Fibroblast of villous mesenchyme (primary cell): ENCODE measurements around the gene NCOA3. TPM values are rescaled to one million over a fixed set of nuclear protein-coding genes. Genes with fewer than 3 reads are reported as not detected.
"Not testable (repeated sequence)": the region's sequence is repeated elsewhere in the genome, so short reads cannot be mapped to it uniquely, and the experiment has no call there.

Source experiments
- DNase-seq: peaks from one replicate; pipeline ENCODE4 v3.0.0-alpha.2; 2010; ENCODE audit warnings: low read depth
- H3K4me3 ChIP-seq: 2 replicates; pipeline ENCODE4 v1.5.1; 2011; ENCODE audit warnings: low read depth, mild to moderate bottlenecking, low read length
- total RNA-seq: library from RNA; depleted of rRNA; stranded (reverse); fragments of >200 nt; gene quantifications from 2 replicates; pipeline ENCODE4 v1.2.3, GENCODE V29; 2012
- TF ChIP-seq, protein P1 (sequence below): IDR thresholded peaks from 2 replicates; pipeline ENCODE4 v1.5.1; 2012; ENCODE audit warnings: low read depth, mild to moderate bottlenecking, low read length; ENCODE audit not compliant: insufficient read depth

NCOA3 gene
- total RNA-seq, 1 donor: 63.0 TPM

DNA sequence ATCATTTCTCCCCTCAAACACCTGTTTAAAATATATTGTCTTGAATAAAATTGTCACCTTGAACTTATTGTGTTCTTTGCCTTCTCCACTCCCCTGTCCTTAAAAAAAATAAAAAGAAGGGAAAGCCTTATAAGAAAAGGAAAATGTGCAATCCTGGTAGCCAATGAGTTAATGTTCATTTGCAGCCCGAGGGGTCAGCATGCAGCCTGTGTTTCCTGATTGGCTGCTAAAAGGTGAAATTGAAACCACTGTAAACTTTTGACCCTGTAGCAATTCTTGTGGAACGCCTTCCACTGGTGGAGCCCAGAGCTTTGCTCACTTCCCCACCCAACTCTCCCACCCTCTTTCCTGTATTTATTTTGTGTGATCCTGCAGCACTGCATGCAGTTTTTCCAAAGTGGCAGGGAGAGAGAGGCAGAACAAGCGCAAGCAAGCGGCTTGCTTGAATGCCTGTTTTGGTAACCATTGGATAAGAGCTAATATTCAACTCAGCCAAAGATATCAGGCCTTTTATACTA is 74.9 kb downstream of the NCOA3 start:
- H3K4me3 ChIP-seq: peak overlapping the region; percentile 32
- TF ChIP-seq, protein P1, sequence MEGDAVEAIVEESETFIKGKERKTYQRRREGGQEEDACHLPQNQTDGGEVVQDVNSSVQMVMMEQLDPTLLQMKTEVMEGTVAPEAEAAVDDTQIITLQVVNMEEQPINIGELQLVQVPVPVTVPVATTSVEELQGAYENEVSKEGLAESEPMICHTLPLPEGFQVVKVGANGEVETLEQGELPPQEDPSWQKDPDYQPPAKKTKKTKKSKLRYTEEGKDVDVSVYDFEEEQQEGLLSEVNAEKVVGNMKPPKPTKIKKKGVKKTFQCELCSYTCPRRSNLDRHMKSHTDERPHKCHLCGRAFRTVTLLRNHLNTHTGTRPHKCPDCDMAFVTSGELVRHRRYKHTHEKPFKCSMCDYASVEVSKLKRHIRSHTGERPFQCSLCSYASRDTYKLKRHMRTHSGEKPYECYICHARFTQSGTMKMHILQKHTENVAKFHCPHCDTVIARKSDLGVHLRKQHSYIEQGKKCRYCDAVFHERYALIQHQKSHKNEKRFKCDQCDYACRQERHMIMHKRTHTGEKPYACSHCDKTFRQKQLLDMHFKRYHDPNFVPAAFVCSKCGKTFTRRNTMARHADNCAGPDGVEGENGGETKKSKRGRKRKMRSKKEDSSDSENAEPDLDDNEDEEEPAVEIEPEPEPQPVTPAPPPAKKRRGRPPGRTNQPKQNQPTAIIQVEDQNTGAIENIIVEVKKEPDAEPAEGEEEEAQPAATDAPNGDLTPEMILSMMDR: no peak

DNA sequence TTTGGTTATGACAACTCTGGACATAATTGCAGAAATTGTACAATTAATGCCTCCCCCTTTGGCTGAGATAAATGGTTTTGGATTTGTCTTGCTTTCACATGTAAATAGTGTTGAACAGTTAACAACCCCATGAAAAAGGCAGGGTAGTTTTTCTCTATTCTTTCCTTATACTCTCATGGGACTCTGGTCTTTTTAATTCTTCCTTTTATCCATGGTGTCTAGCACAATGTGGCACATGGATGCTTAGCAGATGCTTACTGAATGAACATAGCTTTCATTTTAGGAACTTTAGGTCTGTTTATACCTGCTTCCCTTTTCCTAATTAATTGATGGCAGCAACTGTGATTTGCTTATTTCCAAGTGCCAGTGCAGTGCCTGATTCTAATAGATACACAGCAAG is 75.6 kb downstream of the NCOA3 start:
- no peak for DNase-seq
- TF ChIP-seq, protein P1: no peak
- H3K4me3 ChIP-seq: no peak overlapping the region

More for the DNA sequence above, 74.9 kb downstream of the NCOA3 start:
- DNase-seq: peak; percentile 93

DNA sequence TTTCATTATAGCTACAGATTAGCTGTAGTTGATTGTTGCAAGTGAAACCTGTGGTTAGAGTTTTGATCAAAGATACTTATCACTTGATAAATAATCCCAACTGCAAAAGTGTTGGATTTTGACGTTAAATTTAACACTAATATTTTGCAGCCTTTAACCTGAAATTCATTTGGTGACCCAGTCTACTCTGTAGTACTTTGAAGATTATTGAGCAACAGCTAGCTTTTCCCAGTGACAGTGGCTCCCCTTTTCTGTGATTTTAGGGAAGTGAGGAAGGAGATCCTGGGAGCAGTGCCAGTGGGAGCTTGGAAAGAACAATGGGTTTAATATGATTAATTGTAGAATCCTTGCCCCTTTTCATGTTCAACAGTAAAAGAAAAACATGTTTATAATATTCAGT is 76.9 kb downstream of the NCOA3 start:
- H3K4me3 ChIP-seq: no peak overlapping the region
- DNase-seq: no peak
- TF ChIP-seq, protein P1: no peak

DNA sequence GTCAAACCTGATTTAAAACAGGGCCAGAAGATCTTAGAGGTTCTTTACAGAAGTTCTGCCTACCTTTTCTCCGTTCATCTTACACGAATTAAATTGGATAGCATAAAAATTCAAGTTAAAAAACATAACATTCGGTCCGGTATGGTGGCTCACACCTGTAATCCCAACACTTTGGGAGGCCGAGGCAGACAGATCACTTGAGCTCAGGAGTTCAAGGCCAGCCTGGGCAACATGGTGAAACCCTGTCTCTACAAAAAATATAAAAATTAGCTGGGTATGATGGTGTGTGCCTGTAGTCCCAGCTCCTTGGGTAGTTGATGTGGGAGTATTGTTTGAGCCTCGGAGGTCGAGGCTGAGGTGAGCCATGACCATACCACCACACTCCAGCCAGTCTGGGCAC is 79.0 kb downstream of the NCOA3 start:
- H3K4me3 ChIP-seq, DNase-seq: not testable (repeated sequence)

DNA sequence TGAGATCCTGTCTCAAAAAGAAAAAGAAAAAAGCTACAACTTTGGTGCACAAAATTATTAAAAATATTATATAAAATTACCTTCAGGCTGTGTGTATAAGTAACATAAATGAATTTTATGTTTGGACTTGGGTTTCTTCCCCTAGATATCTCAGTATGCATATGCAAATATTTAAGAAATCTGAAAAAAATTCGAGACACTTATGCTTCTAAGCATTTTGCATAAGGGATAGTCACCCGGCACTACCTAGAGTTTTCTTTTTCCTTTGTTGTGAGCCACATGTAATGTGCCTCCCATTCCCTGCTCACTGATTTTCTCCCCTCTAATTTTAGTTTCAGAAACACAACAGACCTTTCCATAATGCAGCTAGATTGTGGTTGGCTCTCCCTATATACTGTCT is 79.4 kb downstream of the NCOA3 start:
- DNase-seq: no peak
- TF ChIP-seq, protein P1: no peak
- H3K4me3 ChIP-seq: no peak overlapping the region

DNA sequence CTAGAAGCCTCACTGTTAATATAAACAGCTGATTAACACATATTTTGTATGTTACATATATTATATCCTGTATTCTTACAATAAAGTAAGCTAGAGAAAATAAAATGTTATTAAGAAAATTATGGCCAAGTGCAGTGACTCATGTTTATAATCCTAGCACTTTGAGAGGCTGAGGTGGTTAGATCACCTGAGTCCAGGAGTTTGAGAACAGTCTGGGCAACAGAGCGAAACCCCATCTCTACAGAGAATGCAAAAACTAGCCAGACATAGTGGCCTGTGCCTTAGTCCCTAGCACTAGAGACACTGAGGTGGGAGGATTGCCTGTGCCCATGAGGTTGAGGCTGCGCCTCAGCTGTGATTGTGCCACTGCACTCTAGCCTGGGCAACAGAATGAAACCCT is 81.9 kb downstream of the NCOA3 start:
- no peak for DNase-seq
- no peak overlapping the region for H3K4me3 ChIP-seq
- TF ChIP-seq, protein P1: no peak

DNA sequence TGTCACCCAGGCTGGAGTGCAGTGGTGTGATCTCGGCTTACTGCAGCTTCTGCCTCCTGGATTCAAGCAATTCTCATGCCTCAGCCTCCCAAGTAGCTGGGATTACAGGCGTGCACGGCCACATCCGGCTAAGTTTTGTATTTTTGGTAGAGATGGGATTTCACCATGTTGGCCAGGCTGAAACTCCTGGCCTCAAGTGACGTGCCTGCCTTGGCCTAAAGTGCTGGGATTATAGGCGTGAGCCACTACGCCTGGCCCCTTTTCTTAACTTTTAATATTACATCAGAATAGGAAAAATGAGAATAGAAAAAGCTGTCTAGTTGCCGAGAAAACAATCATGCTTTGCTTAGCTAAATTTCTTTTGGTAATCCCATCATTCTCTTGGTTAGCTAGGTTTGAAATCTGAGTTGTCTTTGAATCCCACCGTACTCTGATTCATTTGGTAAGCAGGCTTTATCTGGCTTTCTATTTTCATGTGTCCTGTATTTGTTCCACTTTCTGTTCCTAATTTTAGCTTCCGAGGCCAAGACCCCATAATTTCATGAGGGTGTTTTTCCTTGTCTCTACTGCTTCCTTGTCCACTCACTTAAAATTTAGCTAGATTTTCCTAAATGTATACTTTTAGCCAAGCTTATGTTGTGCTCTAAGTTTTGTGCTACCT is 83.5 kb downstream of the NCOA3 start:
- no peak overlapping the region for H3K4me3 ChIP-seq
- TF ChIP-seq, protein P1: no peak
- no peak for DNase-seq
